ENCODE data around the gene ALB.

ALB gene

GRCh38 chr4:73452953-73453700 is 49.0 kb downstream of the ALB start:
- no peak for DNase-seq

DNA sequence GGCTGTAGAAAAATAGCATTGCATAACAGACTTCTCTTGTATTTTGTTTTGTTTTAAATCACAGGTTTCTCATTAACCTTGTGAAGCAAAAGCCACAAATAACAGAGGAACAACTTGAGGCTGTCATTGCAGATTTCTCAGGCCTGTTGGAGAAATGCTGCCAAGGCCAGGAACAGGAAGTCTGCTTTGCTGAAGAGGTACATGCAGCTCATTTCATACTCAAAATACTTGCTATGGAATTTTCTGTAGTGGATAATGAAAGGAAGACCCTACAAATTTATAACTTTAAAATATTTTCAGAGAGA is 49.6 kb downstream of the ALB start:
- no peak for DNase-seq

DNA sequence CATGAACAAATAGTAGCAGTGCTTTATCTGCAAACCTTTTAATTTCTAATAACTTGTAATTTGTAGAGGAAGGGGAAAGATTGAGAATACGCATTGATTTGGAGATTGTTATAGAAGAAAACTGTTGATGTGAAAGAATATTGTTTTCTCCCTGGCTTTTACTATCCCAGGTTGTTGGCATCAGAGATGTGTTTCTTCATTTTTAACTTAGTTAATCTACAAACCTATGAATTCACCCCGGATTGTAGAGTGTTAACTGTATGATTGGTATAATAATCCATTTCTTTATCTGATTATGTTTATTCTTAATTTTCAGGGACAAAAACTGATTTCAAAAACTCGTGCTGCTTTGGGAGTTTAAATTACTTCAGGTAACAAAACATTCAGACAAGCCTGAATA is 50.8 kb downstream of the ALB start:
- no peak for DNase-seq

DNA sequence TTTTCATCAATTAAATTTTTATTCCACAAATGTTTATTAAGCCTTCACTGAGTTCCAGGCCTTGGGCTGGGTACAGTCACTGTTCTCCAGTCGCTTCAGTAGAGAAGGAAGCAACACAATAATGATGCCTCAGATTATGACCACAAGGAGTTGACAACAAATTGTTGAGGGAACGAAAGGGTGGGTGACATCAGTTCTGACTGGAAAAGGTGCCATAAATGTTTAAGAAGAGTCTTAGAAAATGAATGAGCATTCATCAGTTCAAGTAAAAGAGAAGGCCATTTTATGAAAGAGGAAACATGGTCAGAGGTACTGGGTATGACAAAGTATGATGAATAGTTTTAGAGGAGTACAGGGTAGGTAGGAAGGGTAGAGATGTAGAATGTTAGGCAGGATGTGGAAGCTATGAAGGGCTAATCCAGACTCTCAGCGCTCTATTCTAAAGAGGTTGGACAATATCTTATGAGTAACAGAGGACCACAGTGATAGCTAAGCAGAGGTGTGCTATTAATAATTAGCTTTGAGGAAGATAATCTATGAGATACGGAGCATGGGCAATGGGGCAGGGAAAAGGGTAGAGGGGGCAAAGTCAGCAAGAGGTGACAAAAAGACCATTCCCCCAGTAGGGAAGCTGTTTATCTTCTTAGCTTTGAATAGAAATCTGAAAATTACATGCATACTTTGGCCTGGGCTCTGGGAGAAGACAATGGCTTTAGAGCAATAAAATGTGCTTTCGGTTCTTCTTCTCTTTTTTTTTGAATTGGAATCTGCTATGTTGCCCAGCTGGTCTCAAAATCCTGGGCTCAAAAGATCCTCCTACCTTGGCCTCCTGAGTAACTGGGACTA is 52.3 kb downstream of the ALB start:
- DNase-seq: no peak

GRCh38 chr4:73458184-73459047 is 54.3 kb downstream of the ALB start:
- no peak for DNase-seq

DNA sequence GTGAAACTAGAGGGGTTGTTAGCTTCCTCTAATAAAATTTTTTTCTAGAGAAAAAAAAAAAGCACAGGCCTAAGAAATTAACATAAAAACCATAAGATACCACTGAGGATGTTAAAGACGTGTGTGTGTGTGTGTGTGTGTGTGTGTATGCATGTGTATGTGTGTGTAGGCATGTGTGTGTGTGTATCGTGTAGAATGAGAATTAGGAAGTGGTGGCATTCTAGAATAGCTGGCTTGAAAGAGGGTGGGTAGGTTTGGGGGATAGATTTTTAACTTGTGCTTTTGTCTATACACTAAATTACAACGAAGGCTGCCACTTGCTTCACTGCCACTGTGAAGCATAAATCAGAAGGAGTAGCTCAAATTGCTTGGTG is 54.9 kb downstream of the ALB start:
- DNase-seq: no peak

DNA sequence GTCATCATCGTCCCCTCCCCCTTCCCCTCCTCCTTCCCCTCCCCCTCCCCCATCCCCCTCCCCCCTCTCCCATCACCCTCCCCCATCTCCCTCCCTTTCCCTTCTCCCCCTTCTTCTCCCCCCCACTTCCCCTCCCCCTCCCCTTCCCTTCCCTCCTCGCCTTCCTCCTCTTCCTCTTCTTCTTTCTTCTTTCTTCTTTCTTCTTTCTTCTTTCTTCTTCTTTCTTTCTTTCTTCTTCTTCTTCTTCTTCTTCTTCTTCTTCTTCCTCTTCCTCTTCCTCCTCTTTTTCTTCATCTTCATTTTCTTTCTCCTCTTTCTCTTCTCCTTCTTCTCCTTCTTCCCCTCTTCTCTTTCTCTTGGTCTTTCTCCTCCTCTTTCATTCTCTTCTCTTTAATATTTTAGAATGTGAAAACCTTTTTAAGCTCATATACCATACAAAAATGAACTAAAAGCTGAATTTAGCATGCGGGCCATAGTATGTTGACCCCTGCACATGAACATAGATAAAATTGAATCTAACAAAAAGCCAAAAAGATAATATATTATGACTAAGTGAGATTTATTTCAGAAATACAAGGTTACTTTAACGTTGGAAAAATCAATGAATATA is 56.9 kb downstream of the ALB start:
- DNase-seq: no peak

DNA sequence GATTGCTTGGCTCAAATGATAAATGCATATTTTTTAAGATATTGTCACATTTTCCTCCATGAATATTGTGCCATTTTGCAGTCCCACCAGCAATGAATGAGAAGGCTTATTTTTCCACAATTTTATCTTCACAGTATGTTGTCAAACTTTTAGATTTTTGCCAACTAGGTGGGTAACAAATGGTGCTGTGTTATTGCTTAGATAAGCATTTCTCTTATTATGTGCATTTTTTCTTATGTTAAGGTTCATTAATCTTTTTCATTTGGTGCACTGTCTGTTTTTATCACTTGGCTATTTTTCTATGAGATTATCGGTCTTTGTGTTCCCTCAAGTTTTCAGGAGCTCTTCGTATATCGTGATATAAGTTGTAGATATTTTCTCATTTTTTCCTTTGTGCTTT is 64.1 kb downstream of the ALB start:
- no peak for DNase-seq

GRCh38 chr4:73470728-73471127 is 66.6 kb downstream of the ALB start:
- DNase-seq: no peak
